Stimulated activated CD4-positive, alpha-beta T cell treated with anti-CD3 and anti-CD28 coated beads, TNF-alpha, amount 100 ng/mL, for 1 hour (primary cell): ENCODE measurements around the gene TPRG1.

Experiments
- DNase-seq, 3 donors: peaks; one replicate each; pipeline ENCODE4 v3.0.0-alpha.2; 2020; ENCODE audit warnings: low read depth in 3 of 3, low spot score in 1 of 3

The TPRG1 gene

GRCh38 chr3:189165092-189165612, 6.6 kb upstream of the TPRG1 start:
- DNase-seq = no peak

GRCh38 chr3:189166321-189166720, 5.5 kb upstream of the TPRG1 start:
- DNase-seq = no peak

DNA sequence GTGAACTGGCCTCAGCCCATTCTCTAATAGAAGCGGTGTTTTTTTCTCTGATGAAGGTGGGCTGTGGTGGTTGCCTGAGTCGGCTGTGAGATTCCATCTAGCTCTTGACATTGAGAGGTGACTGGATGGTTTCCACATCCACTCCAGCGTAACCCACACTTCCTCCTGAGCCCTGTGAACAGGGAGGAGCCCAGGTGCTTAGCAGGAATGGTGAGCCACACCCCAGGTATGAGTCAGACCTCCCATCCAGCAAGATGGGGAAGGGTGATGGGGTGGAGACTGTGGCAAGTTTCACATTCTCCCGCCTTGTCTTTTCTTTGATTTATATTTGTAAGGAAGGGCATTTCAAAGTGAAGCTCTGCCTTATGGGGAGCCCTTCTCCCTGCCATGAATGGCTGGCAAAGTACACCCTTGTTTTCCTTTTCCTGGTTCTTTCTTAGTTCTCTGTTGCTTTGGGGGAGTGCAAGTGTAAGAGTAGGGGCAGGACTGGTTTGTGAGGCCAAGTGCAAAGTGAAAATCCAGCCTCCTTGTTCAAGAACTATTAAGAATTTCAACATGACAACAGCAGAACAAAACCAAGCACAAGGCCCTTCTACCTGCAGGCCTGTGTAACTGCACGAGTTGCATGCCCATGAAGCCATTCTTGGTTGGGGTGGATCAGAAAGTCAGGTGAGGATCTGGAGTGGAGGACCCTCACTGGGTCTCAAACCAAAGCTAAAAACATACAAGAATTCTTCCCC, 4.6 kb upstream of the TPRG1 start:
- DNase-seq = no peak

- DNase-seq = no peak
Observed at GRCh38 chr3:189168711-189169110, 3.1 kb upstream of the TPRG1 start.

- no peak for DNase-seq
Observed at GRCh38 chr3:189169728-189170127, 2.0 kb upstream of the TPRG1 start.

GRCh38 chr3:189170559-189170958, 1.2 kb upstream of the TPRG1 start:
- DNase-seq = no peak

DNA sequence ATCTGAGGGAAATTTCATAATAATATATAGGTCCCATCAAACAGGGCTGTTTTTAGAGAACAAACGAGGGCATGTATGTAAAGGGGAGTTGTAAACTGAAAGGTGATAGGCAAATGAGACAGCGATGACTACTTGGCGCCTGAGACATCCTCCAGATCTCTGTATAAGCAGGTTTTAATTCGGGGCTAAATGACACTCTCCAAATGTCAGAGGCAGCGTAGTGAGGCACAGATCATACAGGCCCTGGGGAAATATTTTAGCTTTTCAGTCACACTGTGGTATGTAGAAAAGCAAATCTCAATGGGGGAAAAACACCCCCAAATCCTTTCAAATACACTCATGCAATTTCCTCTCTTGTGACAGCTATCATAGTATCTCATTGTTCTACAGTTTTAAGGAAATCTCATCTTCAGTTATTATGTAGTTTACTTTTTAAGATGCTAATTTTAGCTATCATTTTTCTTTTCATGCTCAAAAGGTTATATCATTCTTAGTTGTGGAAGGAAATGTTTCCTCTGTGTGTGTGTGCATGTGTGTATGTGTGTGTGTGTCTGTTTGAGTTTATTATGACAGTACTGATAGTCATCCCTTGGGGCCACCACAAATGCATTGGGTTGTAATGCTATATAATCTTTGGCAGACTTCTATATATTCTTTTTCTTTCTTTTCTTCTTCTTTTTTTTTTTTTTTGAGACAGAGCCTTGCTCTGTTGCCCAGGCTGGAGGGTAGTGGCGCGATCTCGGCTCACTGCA, 1.1 kb downstream of the TPRG1 start:
- DNase-seq = no peak

DNA sequence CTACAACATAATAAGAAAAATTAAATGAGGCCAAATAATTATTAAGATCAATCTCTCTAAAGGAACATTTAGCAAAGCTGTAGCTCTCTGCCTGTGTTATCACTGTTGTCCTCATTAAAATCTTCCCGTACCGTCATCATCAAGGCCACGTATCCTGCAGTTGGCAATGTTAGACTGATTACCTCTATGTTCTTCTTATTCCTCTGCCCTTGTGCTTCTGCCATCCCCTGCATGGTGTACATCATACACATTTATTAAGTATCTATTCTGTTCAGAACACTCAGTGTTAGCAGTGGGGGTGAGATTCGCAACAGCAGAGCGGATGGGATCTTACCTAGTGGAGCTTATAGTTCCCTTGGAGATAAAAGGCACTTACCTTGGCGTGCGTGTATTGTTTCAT, 12.8 kb downstream of the TPRG1 start:
- no peak for DNase-seq

DNA sequence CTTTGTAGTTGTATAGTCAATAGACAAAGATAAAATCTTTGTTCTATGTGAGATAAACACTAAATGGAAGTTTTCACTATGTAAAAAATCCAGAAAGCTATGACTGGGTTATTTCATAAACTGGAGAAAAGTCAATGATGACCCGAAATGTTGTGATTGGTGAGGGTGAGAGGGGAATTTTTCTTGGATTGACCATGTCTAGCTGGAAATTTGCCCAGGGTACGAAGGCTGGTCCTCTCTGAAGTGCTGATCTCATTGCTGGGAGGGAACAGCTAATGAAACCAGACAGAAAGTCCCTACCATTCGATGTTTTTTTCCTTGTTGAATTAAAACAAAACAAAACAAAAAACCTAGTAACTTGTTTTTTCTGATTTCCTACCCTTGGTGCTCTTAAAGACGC, 14.3 kb downstream of the TPRG1 start:
- no peak for DNase-seq

DNA sequence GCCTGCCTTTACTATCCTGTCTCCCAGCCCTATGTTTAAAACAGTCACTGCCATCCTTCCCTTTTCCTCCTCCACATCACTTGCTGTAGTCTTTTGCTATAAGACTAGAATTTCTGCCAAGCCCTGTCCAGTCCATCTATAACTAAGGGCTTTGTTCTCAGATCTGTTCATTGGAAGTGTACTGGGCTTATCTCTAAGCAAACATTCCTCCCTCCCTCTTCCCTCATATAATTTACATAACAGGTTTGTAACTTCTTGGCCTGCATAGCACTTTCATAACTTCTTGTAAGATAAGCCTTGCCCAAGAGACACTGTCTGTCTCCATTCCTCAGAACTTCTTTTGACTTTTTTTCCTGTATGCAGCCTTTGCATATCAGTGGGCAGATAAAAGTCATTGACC, 16.7 kb downstream of the TPRG1 start:
- DNase-seq = no peak

GRCh38 chr3:189192725-189193124, 21.0 kb downstream of the TPRG1 start:
- DNase-seq = no peak

- no peak for DNase-seq
Observed at GRCh38 chr3:189195302-189195701, 23.5 kb downstream of the TPRG1 start.

GRCh38 chr3:189202106-189202505, 30.3 kb downstream of the TPRG1 start:
- no peak for DNase-seq

DNA sequence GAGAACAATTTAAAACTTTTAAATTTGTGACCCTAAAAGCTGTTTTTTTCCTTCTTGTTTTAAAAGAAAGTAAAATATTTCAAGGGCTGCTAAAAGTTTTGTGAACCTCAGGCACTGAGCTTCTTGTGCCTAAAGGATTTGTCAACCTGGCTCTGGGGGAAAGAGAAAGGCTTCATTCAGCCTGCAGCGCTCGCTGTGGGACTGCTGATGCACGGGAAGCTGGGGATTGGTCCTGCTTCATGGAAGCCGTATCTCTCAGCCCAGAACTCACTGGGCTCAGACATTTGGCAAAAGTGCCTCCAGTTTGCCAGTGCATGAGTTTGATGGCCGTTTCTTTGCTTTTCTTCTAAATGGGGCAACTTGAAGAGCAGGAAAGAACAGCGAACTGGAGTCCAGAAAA, 30.8 kb downstream of the TPRG1 start:
- no peak for DNase-seq

DNA sequence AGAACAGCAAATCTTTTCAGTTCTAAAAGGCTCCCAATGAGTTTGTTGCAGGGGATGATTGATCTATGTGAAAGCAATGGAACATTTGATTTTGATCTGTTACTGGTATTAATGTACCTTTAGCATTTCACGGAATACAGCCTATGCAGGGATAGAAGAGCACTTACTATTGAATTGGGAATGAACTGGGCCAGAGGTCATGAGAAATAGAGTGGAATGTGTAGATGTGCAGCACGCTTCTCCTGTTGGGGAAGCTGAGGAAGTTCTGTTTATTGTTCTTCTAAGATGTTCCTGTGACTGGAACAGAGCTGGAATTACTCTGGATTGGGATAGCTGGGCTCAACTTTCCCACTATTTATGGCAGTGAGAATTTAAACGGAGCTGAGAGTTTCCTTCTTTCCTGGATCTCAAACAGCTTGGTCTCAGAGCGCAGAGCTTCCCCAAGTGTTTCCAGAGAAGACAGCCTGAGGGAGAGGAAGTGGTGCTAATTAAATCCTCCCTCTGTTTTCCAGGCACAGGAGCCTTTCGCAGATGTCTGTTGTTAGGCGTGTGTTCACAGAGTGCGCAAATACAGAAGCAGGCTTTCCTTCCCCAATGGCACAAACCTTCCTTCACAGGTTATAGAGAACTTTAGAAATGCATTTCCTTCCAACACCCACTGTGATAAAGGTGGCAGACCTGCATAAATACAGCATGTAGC, 32.5 kb downstream of the TPRG1 start:
- no peak for DNase-seq

GRCh38 chr3:189204937-189205336, 33.2 kb downstream of the TPRG1 start:
- no peak for DNase-seq

GRCh38 chr3:189210251-189210770, 38.5 kb downstream of the TPRG1 start:
- no peak for DNase-seq

GRCh38 chr3:189212681-189213080, 40.9 kb downstream of the TPRG1 start:
- DNase-seq = no peak

DNA sequence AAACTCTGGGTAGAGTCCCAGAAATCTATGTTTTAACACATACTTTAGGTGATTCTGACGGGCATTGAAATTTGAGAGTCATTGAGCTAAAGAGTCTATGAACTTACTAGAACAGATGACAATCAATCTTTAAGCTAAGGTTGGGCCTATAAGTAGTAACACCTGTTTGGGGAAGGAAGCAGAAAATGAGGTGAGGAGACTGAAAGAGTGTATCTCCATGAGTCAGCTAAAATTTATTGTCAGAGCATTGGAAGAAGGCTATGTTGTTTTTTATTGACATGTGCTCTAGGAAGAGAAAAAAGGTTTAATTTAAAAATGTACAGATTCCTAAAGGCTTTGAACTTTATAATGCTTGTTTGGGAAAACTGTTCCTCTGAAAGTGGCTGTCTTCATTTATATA, 42.9 kb downstream of the TPRG1 start:
- DNase-seq = no peak

GRCh38 chr3:189222927-189223636, 51.3 kb downstream of the TPRG1 start:
- DNase-seq = no peak

DNA sequence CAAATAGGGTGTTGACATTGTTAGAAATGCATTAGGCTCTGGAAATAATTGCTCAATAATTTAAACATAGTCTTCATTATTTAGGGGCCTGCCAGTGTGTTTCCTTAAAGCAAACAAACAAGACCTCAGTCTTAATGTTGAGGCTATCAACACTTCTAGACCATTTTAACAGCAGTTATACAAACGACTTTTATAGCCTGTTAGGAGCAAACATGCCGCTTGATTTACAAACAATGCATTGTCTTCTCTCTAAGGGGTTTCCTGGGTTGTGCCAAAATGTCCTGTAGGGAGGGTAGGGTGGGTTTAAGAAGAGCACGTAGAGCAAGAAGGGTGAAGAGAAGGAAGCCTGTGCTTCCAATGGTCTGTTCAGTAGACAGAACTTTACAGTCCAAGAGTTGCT, 53.7 kb downstream of the TPRG1 start:
- DNase-seq = no peak
